Lung microvascular endothelial cell (primary cell): ENCODE data around the gene SEMA4D. TPM values are rescaled to one million over a fixed set of nuclear protein-coding genes. Genes with fewer than 3 reads are reported as not detected.
A peak's percentile ranks its signal among the peaks of the same experiment; 100 is the strongest.

Experiments used
- DNase-seq, 2 donors: peaks; one replicate each; pipeline versions ENCODE4 v3.0.0 to v3.0.0-alpha.2; 2010; ENCODE audit warnings: low read depth in 2 of 2
- total RNA-seq: library from RNA; depleted of rRNA; stranded (reverse); fragments of >200 nt; gene quantifications from 2 replicates; pipeline ENCODE4 v1.2.1, GENCODE V29; 2014

Gene SEMA4D
- total RNA-seq, 1 donor from 2014 or later: 3.4 TPM

GRCh38 chr9:89413963-89414638 is 83.8 kb downstream of the SEMA4D start:
- DNase-seq: no peak

- DNase-seq: no peak
Measured at GRCh38 chr9:89412951-89413350, 85.0 kb downstream of the SEMA4D start.

GRCh38 chr9:89412541-89412940 is 85.4 kb downstream of the SEMA4D start:
- no peak for DNase-seq

GRCh38 chr9:89411759-89412158 is 86.2 kb downstream of the SEMA4D start:
- DNase-seq: no peak

- DNase-seq: no peak
Measured at GRCh38 chr9:89410641-89411350, 87.1 kb downstream of the SEMA4D start.

GRCh38 chr9:89410022-89410421 is 87.9 kb downstream of the SEMA4D start:
- DNase-seq: no peak

- no peak for DNase-seq
Measured at GRCh38 chr9:89409466-89409865, 88.4 kb downstream of the SEMA4D start.

- no peak for DNase-seq
Measured at GRCh38 chr9:89408628-89409101, 89.2 kb downstream of the SEMA4D start.

GRCh38 chr9:89407070-89407469 is 90.8 kb downstream of the SEMA4D start:
- no peak for DNase-seq

GRCh38 chr9:89405826-89406225 is 92.1 kb downstream of the SEMA4D start:
- DNase-seq: peak; percentile 44 to 57

GRCh38 chr9:89404074-89404473 is 93.8 kb downstream of the SEMA4D start:
- DNase-seq: no peak

- DNase-seq: no peak
Measured at GRCh38 chr9:89402695-89403427, 95.1 kb downstream of the SEMA4D start.

GRCh38 chr9:89400403-89401116 is 97.4 kb downstream of the SEMA4D start:
- DNase-seq: no peak

GRCh38 chr9:89398621-89399020 is 99.3 kb downstream of the SEMA4D start:
- no peak for DNase-seq

GRCh38 chr9:89397471-89397870 is 100.4 kb downstream of the SEMA4D start:
- DNase-seq: no peak

- DNase-seq: no peak
Measured at GRCh38 chr9:89395931-89396710, 101.8 kb downstream of the SEMA4D start.

- no peak for DNase-seq
Measured at GRCh38 chr9:89394412-89394811, 103.5 kb downstream of the SEMA4D start.

- no peak for DNase-seq
Measured at GRCh38 chr9:89391585-89391984, 106.3 kb downstream of the SEMA4D start.

- no peak for DNase-seq
Measured at GRCh38 chr9:89390578-89391116, 107.3 kb downstream of the SEMA4D start.

- no peak for DNase-seq
Measured at GRCh38 chr9:89390068-89390555, 107.8 kb downstream of the SEMA4D start.

- no peak for DNase-seq
Measured at GRCh38 chr9:89388868-89389177, 109.1 kb downstream of the SEMA4D start.
